Activated T-helper 1 cell treated with anti-CD3 and anti-CD28 coated beads, Interleukin-12 subunit alpha, Interleukin-12 subunit beta, Interleukin-2, Interleukin-4 antibody, amounts not matched to agents 30 ng/mL and 10 ng/mL and 1 ng/mL, durations not matched to agents 14 hours and 24 hours and 36 hours (primary cell): ENCODE measurements around the gene PLK1. TPM values are rescaled to one million over a fixed set of nuclear protein-coding genes. Genes with fewer than 3 reads are reported as not detected.
"Not testable (repeated sequence)": the region's sequence is repeated elsewhere in the genome, so short reads cannot be mapped to it uniquely, and the experiment has no call there.

Experiments
- DNase-seq: peaks from one replicate; pipeline ENCODE4 v3.0.0; 2021; ENCODE audit warnings: low spot score
- H3K27ac Mint-ChIP-seq: one replicate; pipeline ENCODE4 v1.8.0; 2021; ENCODE audit warnings: mild to moderate bottlenecking, mixed read lengths
- H3K27me3 Mint-ChIP-seq: one replicate; pipeline ENCODE4 v1.8.0; 2022; ENCODE audit warnings: mild to moderate bottlenecking, moderate library complexity, mixed read lengths; ENCODE audit not compliant: insufficient read depth
- H3K36me3 Mint-ChIP-seq: one replicate; pipeline ENCODE4 v1.8.0; 2021; ENCODE audit warnings: low read depth, mixed read lengths
- H3K4me1 Mint-ChIP-seq: one replicate; pipeline ENCODE4 v1.8.0; 2021; ENCODE audit warnings: low read depth, mixed read lengths
- H3K4me3 Mint-ChIP-seq: one replicate; pipeline ENCODE4 v1.8.0; 2021; ENCODE audit warnings: mild to moderate bottlenecking, moderate library complexity, mixed read lengths
- H3K9me3 Mint-ChIP-seq: one replicate; pipeline ENCODE4 v1.8.0; 2021; ENCODE audit warnings: mixed read lengths
- intact Hi-C: fragments of 100-400 bp; cut with micrococcal nuclease; formaldehyde crosslinking; loops from one replicate; pipeline ENCODE4 v1.15.1; 2024
- total RNA-seq: library from RNA; stranded (reverse); gene quantifications from 2 replicates; pipeline ENCODE4 v1.2.3, GENCODE V29; 2022

The PLK1 gene
- total RNA-seq, 1 donor from 2014 or later, result 54.7 TPM

DNA sequence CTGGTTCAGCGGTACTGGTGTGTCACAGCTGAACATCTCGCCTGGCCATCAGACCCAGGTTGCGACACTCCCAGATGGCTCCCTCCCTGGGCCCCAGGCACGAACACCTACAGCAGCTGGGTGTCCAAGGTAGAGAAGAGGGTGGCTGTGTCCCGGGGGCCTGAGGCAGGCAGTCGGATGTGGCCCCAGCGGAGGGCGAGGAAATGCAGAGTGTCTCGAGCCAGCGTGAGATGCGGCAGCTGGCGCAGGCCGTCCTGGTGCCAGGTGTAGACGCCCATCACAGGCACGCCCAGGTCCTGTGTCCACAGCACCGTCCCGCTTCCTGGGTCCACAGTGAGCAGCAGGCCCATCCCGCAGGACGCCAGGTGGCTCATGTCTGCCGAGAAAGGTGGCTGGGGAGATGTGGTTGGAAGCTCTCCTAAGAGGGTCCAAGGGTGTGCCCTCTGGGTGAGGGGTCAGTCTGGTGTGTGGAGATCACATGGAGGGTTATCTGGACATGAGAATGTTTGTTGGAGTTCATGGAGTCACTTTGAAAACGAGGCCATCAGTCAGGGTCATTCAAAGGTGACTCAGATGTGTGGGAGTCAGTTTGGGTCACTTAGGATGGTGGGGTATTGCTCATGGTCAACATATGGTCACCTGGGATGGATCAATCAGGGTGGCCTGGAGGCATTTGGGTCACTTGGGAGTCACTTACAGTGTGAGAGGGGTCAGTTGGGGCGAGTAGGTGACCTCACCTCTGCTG lies 26.3 kb downstream of the PLK1 start:
- no peaks in the 10 kb centered on the region for H3K36me3 Mint-ChIP-seq
- H3K27me3 Mint-ChIP-seq, result peaks cover 4% of the 10 kb centered on the region
- H3K9me3 Mint-ChIP-seq, result peaks cover 25% of the 10 kb centered on the region
- DNase-seq, result no peak
- no peak overlapping the region for H3K27ac Mint-ChIP-seq
- no peak overlapping the region for H3K4me3 Mint-ChIP-seq
- H3K4me1 Mint-ChIP-seq, result no peaks in the 10 kb centered on the region
- intact Hi-C loops, result no loop called here

DNA sequence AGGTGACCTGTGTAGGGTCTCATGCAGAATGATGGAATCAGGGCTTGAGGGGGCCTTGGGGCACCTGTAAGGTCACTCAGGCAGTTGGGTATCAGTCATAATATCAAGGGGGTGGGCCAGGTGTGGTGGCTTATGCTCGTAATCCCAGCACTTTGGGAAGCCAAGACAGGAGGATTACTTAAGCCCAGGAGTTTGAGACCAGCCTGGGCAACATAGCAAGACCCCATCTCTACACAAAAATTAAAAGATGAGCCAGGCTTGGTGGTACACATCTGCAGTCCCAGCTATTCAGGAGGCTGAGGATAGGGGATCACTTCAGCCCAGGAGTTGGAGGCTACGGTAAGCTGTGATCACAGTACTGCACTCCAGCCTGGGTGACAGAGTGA lies 26.8 kb downstream of the PLK1 start:
- intact Hi-C loops, result no loop called here

DNA sequence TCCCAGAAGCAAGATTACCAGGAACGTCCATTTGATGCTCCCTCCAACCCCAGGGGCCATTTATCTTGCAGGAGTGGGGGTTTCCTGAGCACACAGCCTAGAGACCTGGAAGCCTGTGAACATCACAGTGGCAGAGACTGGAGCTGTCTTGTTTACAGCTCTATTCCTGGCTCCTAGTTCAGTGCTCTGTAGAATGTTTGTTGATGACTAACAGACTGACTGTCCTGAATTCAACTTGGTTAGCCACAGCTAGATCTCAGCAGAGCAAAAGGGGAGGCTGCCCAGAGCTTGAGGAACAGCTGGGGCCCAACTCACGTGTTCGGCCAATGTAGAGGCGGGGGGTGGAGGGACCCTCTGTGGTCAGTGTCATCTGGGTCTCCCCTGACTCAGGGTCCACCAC lies 27.8 kb downstream of the PLK1 start:
- Mint-ChIP-seq H3K4me1 (no peaks in the 10 kb centered on the region), H3K27ac (no peak overlapping the region), H3K36me3 (no peaks in the 10 kb centered on the region), H3K27me3 (peaks cover 13% of the 10 kb centered on the region), H3K9me3 (peaks cover 30% of the 10 kb centered on the region), H3K4me3 (no peak overlapping the region)
- DNase-seq, result no peak
- intact Hi-C loops, result no loop called here

More for the DNA sequence above, 26.8 kb downstream of the PLK1 start:
- Mint-ChIP-seq H3K27me3 (peaks cover 9% of the 10 kb centered on the region), H3K36me3 (no peaks in the 10 kb centered on the region), H3K27ac (no peak overlapping the region), H3K4me3 (no peak overlapping the region), H3K4me1 (no peaks in the 10 kb centered on the region), H3K9me3 (peaks cover 30% of the 10 kb centered on the region)
- DNase-seq, result no peak

DNA sequence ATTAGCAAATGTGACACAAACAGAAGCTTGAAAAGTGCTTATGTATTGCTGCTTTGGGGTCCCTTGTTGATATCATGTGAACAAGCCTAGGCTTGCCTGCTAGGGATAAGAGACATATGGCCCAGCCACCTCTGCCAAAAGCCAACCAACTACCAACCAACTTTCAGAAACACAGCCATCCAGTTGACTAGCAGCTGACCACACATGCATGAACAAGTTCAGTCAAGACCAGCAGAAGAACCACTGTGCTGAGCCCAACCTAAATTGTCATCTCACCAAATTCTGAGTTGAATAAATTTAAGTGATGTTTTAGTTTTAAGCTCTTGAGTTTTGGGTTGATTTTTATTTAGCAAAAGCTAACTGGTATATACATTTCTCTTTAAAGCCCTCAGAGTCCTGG lies 30.8 kb downstream of the PLK1 start:
- H3K4me3 Mint-ChIP-seq, result no peak overlapping the region
- no peak for DNase-seq
- peaks cover 15% of the 10 kb centered on the region for H3K9me3 Mint-ChIP-seq
- no peak overlapping the region for H3K27ac Mint-ChIP-seq
- H3K4me1 Mint-ChIP-seq, result no peaks in the 10 kb centered on the region
- peaks cover 1% of the 10 kb centered on the region for H3K36me3 Mint-ChIP-seq
- peaks cover 21% of the 10 kb centered on the region for H3K27me3 Mint-ChIP-seq
- intact Hi-C loops, result no loop called here

DNA sequence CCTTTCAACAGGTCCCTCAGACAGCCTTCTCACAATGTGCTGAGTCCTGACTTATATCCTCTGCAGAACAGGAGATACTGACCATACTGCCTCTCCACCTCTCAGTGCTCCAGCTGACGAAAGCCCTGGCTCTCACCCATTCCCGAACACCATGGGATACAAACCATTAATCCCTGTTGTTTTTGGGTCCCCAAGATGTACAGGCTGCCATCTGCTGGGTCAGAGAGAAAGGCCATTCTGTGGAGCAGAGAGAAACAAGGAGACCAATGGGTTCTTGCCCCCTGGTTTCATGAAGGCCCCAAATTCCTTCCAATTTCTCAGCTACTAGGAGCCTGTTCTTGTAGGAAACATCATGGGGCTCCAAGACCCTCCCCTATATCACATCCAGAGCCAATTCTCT lies 31.3 kb downstream of the PLK1 start:
- Mint-ChIP-seq H3K4me1 (no peaks in the 10 kb centered on the region), H3K27me3 (peaks cover 25% of the 10 kb centered on the region), H3K4me3 (no peak overlapping the region), H3K9me3 (peaks cover 15% of the 10 kb centered on the region), H3K27ac (no peak overlapping the region), H3K36me3 (peaks cover 1% of the 10 kb centered on the region)
- intact Hi-C loops, result no loop called here
- DNase-seq, result no peak

DNA sequence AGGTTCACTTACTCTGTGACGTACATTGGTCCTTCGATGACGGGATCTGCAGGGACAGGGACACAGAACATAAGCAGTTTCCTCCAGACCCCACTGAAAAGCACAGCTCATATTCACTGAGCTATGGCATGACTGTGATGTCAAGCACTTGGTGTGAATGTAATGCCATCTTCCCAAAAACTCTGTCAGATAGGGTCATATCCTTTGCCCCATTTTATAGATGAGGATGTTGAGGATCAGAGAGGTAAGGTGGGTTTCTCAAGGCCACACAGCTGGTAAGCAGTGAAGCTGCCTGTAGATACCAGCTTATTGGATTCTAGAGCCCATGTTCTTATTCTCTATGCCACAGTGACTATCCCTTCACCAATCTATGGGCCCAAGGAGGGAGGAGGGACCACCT lies 31.8 kb downstream of the PLK1 start:
- peaks cover 26% of the 10 kb centered on the region for H3K27me3 Mint-ChIP-seq
- H3K36me3 Mint-ChIP-seq, result peaks cover 1% of the 10 kb centered on the region
- DNase-seq, result no peak
- H3K27ac Mint-ChIP-seq, result no peak overlapping the region
- peaks cover 15% of the 10 kb centered on the region for H3K9me3 Mint-ChIP-seq
- intact Hi-C loops, result no loop called here
- H3K4me1 Mint-ChIP-seq, result no peaks in the 10 kb centered on the region
- H3K4me3 Mint-ChIP-seq, result no peak overlapping the region

DNA sequence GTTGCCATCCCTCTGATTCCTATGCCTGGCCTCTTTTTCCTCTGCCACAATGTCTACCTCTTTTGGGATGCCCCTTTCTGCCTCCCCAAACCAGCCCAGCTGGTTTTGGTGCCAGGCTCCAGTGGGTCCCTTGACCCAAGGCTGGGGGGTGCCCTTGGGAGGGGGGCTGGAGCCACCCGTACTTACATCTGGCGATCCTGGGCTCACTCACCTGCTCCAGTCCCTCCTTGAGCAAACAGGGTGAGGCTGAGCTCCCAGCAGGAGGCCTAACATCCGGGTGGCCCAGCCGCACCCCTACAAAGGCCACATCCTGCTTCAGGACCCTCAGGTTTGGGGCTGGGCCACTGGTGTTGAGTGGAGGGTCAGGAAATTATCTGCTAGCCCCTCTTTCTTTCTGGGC lies 33.1 kb downstream of the PLK1 start:
- Mint-ChIP-seq H3K4me3 (no peak overlapping the region), H3K36me3 (peaks cover 1% of the 10 kb centered on the region), H3K4me1 (no peaks in the 10 kb centered on the region), H3K27me3 (peaks cover 31% of the 10 kb centered on the region), H3K27ac (no peak overlapping the region), H3K9me3 (peaks cover 15% of the 10 kb centered on the region)
- no peak for DNase-seq
- intact Hi-C loops, result no loop called here

DNA sequence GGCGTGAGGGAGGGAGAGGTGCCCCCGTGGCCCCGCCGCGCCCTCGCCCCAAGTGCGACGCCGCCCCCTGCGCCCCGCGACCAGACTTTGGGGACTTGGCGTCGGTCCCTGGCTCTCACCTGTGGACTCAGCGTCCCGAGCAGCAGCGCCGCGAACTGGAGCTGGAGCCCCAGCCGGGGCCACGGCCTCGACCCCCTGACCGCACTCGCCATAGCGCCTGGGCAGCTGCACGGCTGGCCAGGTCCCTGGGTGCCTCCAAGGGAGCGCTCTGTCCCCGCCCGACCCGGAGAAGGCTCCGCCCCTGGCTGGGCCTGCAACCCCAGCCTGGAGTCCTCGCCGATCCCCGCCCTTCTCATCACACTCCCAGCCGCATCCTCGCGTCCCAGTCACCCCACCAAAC lies 34.3 kb downstream of the PLK1 start, which contains the start of gene ERN2:
Gene ERN2 (minus strand): TSS at position 247 of the 400 bp plus-strand sequence. CDS start 35 bp downstream, at position 212.
- no peaks in the 10 kb centered on the region for H3K4me1 Mint-ChIP-seq
- DNase-seq, result no peak
- peaks cover 15% of the 10 kb centered on the region for H3K9me3 Mint-ChIP-seq
- no peak within 1 kb of the TSS for H3K4me3 Mint-ChIP-seq
- H3K27me3 Mint-ChIP-seq, result peaks cover 37% of the 10 kb centered on the region
- peaks cover 1% of the 10 kb centered on the region for H3K36me3 Mint-ChIP-seq
- intact Hi-C loops, result no loop called here
- H3K27ac Mint-ChIP-seq, result no peak within 1 kb of the TSS

DNA sequence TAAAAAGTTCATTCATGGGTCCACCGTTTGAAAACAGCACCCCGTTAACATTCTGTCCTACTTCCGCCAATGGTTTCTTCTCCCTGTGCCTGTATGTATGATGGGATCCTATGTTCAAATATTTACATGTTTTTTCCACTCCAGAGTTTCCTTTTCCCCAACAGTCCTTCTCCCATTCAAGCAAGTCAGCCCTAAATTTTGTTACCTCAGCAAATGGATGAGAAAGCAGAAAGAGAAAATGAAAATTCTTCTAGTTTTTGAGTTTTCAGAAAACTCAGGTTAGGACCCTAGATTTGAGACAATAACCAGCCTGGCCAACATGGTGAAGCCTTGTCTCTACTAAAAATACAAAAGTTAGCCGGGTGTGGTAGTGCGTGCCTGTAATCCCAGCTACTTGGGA lies 37.8 kb downstream of the PLK1 start:
- no peak for DNase-seq
- intact Hi-C loops, result no loop called here
- no peak overlapping the region for H3K27ac Mint-ChIP-seq
- no peak overlapping the region for H3K4me3 Mint-ChIP-seq
- H3K36me3 Mint-ChIP-seq, result peaks cover 1% of the 10 kb centered on the region
- H3K4me1 Mint-ChIP-seq, result no peaks in the 10 kb centered on the region
- peaks cover 28% of the 10 kb centered on the region for H3K27me3 Mint-ChIP-seq
- no peaks in the 10 kb centered on the region for H3K9me3 Mint-ChIP-seq

DNA sequence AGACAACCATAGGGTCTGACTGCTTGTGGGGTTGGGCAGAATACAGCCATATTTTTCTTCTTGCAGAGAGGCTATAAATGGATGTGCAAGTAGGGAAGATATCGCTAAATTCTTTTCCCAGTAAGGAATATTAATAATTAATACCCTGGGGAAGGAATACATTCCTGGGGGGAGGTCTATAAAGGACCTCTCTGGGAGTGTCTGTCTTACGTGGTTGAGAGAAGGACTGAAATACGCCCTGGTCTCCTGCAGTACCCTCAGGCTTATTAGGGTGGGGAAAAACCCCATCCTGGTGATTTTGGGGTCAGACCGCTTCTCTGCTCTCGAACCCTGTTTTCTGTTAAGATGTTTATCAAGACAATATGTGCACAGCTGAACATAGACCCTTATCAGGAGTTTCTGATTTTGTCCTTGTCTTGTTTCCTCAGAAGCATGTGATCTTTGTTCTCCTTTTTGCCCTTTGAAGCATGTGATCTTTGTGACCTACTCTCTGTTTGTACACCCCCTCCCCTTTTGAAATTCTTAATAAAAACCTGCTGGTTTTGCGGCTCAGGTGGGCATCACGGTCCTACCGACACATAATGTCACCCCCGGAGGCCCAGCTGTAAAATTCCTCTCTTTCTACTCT lies 44.0 kb downstream of the PLK1 start:
- H3K4me3 Mint-ChIP-seq, H3K4me1 Mint-ChIP-seq, H3K36me3 Mint-ChIP-seq, H3K27ac Mint-ChIP-seq, H3K9me3 Mint-ChIP-seq, DNase-seq, intact Hi-C loops: not testable (repeated sequence)
- peaks cover 11% of the 10 kb centered on the region for H3K27me3 Mint-ChIP-seq

DNA sequence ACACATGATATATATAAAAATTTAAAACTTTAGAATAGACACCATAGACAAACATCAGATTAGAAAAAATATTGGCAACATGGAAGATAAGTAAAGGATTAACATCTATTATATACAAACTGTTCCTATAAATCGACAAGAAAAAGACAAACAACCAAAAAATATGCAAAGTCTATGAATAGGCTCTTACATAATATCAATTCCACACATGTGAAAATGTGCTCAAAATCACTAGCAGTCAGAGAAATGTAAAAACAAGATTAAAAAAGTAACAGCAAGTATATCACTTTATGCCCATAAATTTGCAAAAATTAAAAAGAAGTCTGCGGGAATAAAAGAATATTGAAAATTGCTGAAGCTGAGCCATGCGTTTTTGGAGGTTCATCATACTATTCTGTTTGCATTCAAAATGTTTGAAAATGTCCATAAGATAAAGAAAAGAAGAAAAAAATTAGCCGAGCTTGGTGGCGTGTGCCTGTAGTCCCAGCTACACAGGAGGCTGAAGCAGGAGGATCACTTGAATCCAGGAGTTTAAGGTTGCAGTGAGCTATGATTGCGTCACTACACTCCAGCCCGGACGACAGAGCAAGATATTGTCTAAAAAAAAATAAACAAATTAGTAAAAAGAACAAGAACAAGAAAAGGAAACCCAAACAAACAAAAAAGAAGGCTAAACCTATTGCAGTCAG lies 45.6 kb downstream of the PLK1 start:
- intact Hi-C loops, result no loop called here
- Mint-ChIP-seq H3K36me3 (no peaks in the 10 kb centered on the region), H3K4me1 (peaks cover 6% of the 10 kb centered on the region), H3K9me3 (peaks cover 7% of the 10 kb centered on the region), H3K27ac (no peak overlapping the region), H3K27me3 (peaks cover 10% of the 10 kb centered on the region), H3K4me3 (no peak overlapping the region)
- no peak for DNase-seq

DNA sequence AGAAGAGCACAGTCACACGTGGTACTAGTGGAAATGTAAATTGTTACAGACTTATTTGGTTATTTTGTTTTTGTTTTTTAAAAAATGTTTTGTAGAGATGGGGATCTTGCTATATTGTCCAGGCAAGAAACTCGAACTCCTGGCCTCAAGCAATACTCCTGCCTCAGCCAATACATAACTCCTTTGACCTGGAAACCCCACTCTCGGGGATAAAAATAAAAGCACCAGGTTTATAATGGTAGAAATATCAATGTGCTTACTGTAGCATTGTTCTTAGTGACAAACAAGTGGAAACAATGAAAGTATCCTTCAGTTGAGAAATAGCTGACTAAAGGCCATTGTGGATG lies 46.1 kb downstream of the PLK1 start:
- intact Hi-C loops, result no loop called here
- Mint-ChIP-seq H3K4me1 (peaks cover 6% of the 10 kb centered on the region), H3K4me3 (no peak overlapping the region), H3K27ac (no peak overlapping the region), H3K27me3 (peaks cover 10% of the 10 kb centered on the region), H3K9me3 (peaks cover 7% of the 10 kb centered on the region), H3K36me3 (no peaks in the 10 kb centered on the region)
- DNase-seq, result no peak

DNA sequence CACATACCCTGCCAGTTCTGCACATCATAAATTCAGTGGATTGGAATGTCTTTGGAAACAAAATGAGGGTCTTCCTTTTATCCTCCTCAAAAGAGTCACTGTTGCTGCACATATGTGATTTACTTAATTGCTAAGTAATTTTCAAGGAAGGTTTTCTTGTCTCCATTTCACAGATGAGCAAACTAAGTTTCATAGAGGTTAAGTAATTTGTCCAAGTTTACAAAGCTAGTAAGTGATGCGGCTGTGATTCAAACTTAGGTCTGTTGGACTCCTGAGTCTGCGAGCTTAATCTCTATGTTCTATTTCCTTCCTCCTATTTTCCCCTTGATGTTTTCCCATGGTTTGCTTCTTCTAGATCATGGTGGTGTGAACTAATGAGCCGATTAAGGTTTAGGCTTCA lies 48.0 kb downstream of the PLK1 start:
- no peak overlapping the region for H3K27ac Mint-ChIP-seq
- intact Hi-C loops, result no loop called here
- H3K27me3 Mint-ChIP-seq, result peaks cover 17% of the 10 kb centered on the region
- H3K4me3 Mint-ChIP-seq, result no peak overlapping the region
- DNase-seq, result no peak
- peaks cover 7% of the 10 kb centered on the region for H3K9me3 Mint-ChIP-seq
- H3K36me3 Mint-ChIP-seq, result no peaks in the 10 kb centered on the region
- peaks cover 6% of the 10 kb centered on the region for H3K4me1 Mint-ChIP-seq
